Hepatocyte (in vitro differentiated cells): ENCODE data around the gene RPH3AL. TPM values are rescaled to one million over a fixed set of nuclear protein-coding genes. Genes with fewer than 3 reads are reported as not detected.
"Not testable (repeated sequence)": the region's sequence is repeated elsewhere in the genome, so short reads cannot be mapped to it uniquely, and the experiment has no call there.

Source experiments
- DNase-seq: peaks from one replicate; pipeline ENCODE4 v3.0.0-alpha.2; 2016; ENCODE audit warnings: low spot score
- H2AFZ ChIP-seq: fragments of 200-600 bp; sonication (generic); 2 replicates; pipeline ENCODE4 v1.6.0; 2016; ENCODE audit warnings: antibody characterized with exemption, mild to moderate bottlenecking
- H3K27ac ChIP-seq: fragments of 200-600 bp; sonication (generic); 2 replicates; pipeline ENCODE4 v1.5.1; 2016; ENCODE audit warnings: mild to moderate bottlenecking
- H3K27me3 ChIP-seq: fragments of 200-600 bp; sonication (generic); 2 replicates; pipeline ENCODE4 v1.6.1; 2016
- H3K36me3 ChIP-seq: fragments of 200-600 bp; sonication (generic); replicated peaks from 2 replicates; pipeline ENCODE4 v1.5.1; 2016; ENCODE audit warnings: low read depth; ENCODE audit not compliant: insufficient read depth
- H3K4me1 ChIP-seq: fragments of 200-600 bp; sonication (generic); 2 replicates; pipeline ENCODE4 v1.5.1; 2016; ENCODE audit warnings: mild to moderate bottlenecking, moderate library complexity; ENCODE audit not compliant: insufficient read depth
- H3K4me2 ChIP-seq: fragments of 200-600 bp; sonication (generic); 2 replicates; pipeline ENCODE4 v1.6.0; 2016
- H3K4me3 ChIP-seq: fragments of 200-600 bp; sonication (generic); 2 replicates; pipeline ENCODE4 v1.5.1; 2016; ENCODE audit warnings: mild to moderate bottlenecking
- H3K79me2 ChIP-seq: fragments of 200-600 bp; sonication (generic); 2 replicates; pipeline ENCODE4 v1.6.0; 2017; ENCODE audit warnings: mild to moderate bottlenecking
- H3K9me2 ChIP-seq: fragments of 200-600 bp; sonication (generic); replicated peaks from 2 replicates; pipeline ENCODE4 v1.6.0; 2017; ENCODE audit warnings: mild to moderate bottlenecking; ENCODE audit not compliant: insufficient read depth
- H3K9me3 ChIP-seq: fragments of 200-600 bp; sonication (generic); 2 replicates; pipeline ENCODE4 v1.5.1; 2016; ENCODE audit warnings: low read depth, mild to moderate bottlenecking
- H4K20me1 ChIP-seq: fragments of 200-600 bp; sonication (generic); 2 replicates; pipeline ENCODE4 v1.6.0; 2016; ENCODE audit warnings: mild to moderate bottlenecking; ENCODE audit not compliant: insufficient read depth, poor library complexity, severe bottlenecking
- EZH2 ChIP-seq: fragments of 200-600 bp; sonication (generic); IDR thresholded peaks from 2 replicates; pipeline ENCODE4 v1.6.1; 2016; ENCODE audit warnings: antibody characterized with exemption, mild to moderate bottlenecking, borderline replicate concordance
- EZH2phosphoT487 ChIP-seq: fragments of 200-600 bp; sonication (generic); IDR thresholded peaks from one replicate; pipeline ENCODE4 v1.6.1; 2018; ENCODE audit warnings: antibody characterized with exemption, mild to moderate bottlenecking, low read depth, moderate library complexity; ENCODE audit not compliant: unreplicated experiment, severe bottlenecking
- WGBS: methylation state at CpG from one replicate; pipeline ENCODE4 v1.1.6; 2016; ENCODE audit warnings: low lambda C conversion rate; ENCODE audit errors: missing lambda C conversion rate; 5-methylcytosine and 5-hydroxymethylcytosine counted together
- polyA plus RNA-seq: library from polyadenylated mRNA; unstranded; fragments of >200 nt; fragmentation: Nextera tagmentation; extraction: Ambion mirVana; gene quantifications from 2 replicates; pipeline ENCODE4 v1.2.1, GENCODE V29; 2016
- total RNA-seq: library from RNA; depleted of rRNA; stranded (reverse); fragments of >200 nt; gene quantifications from 2 replicates; pipeline ENCODE4 v1.2.3, GENCODE V29; 2014
- TF ChIP-seq, protein P1 (sequence below): fragments of 200-600 bp; sonication (generic); IDR thresholded peaks from 2 replicates; pipeline ENCODE4 v1.5.1; 2016; ENCODE audit warnings: antibody characterized with exemption, mild to moderate bottlenecking; ENCODE audit not compliant: poor library complexity

Gene RPH3AL
- total and polyA plus RNA-seq, 2 experiments from 2014 or later: 7.0 to 7.6 TPM

DNA sequence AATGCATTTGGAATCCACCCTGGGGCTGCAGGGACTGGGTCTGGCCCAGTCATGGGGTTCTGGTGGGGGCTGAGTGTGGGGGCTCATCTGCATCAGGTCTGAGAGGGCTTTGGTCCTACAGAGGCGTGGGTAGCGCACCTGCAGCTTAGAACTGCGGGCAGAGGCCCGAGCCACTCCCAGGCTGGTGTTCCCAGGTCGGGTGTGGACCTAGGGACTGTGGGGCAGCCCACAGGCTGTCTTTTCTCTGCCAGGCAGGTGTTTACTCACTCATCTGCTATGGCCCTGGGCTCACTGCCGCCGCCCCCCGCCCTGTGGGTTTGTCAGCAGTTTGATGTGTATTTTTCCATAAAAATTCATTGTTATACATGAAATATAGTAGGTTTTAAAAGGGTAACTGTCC lies 144.2 kb downstream of the RPH3AL start:
- Histone ChIP-seq H3K4me1 (no peaks in the 10 kb centered on the region), H3K9me3 (no peaks in the 10 kb centered on the region), H3K27ac (no peak overlapping the region), H3K27me3 (no peaks in the 10 kb centered on the region), H3K79me2 (no peaks in the 10 kb centered on the region), H3K9me2 (no peaks in the 10 kb centered on the region), H3K4me2 (no peak overlapping the region), H3K36me3 (no peaks in the 10 kb centered on the region), H3K4me3 (no peak overlapping the region), H4K20me1 (no peaks in the 10 kb centered on the region), H2AFZ (no peak overlapping the region)
- 93% methylated on average over 8 of the region's 8 CpGs for WGBS
- TF ChIP-seq EZH2phosphoT487 (no peak), EZH2 (no peak)
- TF ChIP-seq, protein P1, sequence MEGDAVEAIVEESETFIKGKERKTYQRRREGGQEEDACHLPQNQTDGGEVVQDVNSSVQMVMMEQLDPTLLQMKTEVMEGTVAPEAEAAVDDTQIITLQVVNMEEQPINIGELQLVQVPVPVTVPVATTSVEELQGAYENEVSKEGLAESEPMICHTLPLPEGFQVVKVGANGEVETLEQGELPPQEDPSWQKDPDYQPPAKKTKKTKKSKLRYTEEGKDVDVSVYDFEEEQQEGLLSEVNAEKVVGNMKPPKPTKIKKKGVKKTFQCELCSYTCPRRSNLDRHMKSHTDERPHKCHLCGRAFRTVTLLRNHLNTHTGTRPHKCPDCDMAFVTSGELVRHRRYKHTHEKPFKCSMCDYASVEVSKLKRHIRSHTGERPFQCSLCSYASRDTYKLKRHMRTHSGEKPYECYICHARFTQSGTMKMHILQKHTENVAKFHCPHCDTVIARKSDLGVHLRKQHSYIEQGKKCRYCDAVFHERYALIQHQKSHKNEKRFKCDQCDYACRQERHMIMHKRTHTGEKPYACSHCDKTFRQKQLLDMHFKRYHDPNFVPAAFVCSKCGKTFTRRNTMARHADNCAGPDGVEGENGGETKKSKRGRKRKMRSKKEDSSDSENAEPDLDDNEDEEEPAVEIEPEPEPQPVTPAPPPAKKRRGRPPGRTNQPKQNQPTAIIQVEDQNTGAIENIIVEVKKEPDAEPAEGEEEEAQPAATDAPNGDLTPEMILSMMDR: no peak
- DNase-seq: no peak

DNA sequence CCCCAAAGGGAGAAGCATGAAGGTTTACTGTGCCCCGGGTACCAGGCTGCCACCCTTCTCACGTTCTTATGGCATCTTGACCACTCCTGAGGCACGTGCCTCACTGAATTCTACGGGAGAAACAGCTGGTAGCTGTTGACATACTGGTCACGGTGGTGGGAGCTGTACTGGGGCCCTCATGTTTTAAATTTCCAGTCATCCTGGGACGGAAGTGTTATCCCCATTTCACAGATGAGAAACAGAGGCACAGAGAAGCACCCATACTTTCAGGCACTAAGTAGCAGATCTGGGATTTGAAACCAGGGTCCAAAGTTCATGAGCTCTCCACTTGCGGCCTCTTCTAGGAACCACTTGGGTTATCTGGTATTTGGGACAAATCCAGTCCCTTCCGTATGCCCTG lies 144.8 kb downstream of the RPH3AL start:
- Histone ChIP-seq H3K4me2 (no peak overlapping the region), H3K36me3 (no peaks in the 10 kb centered on the region)
- 91% methylated on average over 8 of the region's 8 CpGs for WGBS

DNA sequence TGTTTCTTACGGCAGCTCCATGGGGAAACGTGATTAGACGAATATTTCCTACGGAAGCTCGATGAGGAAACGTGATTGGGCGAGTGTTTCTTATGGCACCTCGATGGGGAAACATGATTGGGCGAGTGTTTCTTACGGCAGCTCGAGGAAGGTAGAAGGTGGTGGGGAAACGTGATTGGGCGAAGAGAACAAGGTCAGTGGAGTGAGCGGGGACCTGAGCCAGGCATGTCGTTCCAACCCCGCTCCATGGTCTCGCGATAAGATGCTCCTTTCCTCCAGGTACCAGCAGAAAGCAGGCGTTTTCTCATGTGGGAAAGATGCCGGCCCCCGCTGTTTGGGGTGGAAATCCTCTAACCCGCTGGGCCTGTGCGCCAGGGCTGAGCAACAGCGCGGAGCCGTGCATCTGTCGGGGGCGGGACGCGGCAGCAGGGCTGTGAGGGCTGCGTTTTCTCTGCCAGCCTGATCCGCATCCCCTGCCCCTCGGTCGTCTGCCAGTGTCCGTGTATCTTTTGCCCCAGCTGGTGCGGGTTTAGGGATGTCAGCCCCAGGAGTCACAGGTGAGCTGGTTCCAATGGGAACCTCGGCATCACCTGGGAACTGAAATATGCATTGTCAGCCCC lies 145.6 kb downstream of the RPH3AL start:
- Histone ChIP-seq H3K79me2 (no peaks in the 10 kb centered on the region), H3K9me2 (no peaks in the 10 kb centered on the region), H3K4me2 (no peak overlapping the region), H3K9me3 (no peaks in the 10 kb centered on the region), H3K4me3 (no peak overlapping the region), H3K27ac (no peak overlapping the region), H3K36me3 (no peaks in the 10 kb centered on the region), H3K4me1 (no peaks in the 10 kb centered on the region), H4K20me1 (no peaks in the 10 kb centered on the region), H2AFZ (no peak overlapping the region), H3K27me3 (no peaks in the 10 kb centered on the region)
- TF ChIP-seq EZH2phosphoT487 (no peak), EZH2 (no peak)
- TF ChIP-seq, protein P1: no peak
- WGBS: 97% methylated on average over 37 of the region's 37 CpGs
- no peak for DNase-seq

More for the DNA sequence above, 144.8 kb downstream of the RPH3AL start:
- no peaks in the 10 kb centered on the region for H3K9me3 ChIP-seq
- no peak overlapping the region for H2AFZ ChIP-seq
- no peaks in the 10 kb centered on the region for H3K79me2 ChIP-seq
- no peaks in the 10 kb centered on the region for H3K4me1 ChIP-seq
- no peak for DNase-seq
- H3K27ac ChIP-seq: no peak overlapping the region
- no peaks in the 10 kb centered on the region for H4K20me1 ChIP-seq
- TF ChIP-seq EZH2phosphoT487 (no peak), EZH2 (no peak)
- TF ChIP-seq, protein P1: no peak
- H3K9me2 ChIP-seq: no peaks in the 10 kb centered on the region
- no peaks in the 10 kb centered on the region for H3K27me3 ChIP-seq
- H3K4me3 ChIP-seq: no peak overlapping the region

DNA sequence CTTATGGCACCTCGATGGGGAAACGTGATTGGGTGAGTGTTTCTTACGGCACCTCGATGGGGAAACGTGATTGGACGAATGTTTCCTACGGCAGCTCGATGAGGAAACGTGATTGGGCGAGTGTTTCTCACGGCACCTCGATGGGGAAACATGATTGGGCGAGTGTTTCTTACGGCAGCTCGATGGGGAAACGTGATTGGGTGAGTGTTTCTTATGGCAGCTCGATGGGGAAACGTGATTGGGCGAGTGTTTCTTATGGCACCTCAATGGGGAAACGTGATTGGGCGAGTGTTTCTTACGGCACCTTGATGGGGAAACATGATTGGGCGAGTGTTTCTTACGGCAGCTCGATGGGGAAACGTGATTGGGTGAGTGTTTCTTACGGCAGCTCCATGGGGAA lies 146.1 kb downstream of the RPH3AL start:
- WGBS: 98% methylated on average over 16 of the region's 27 CpGs
- H3K27ac ChIP-seq, H3K4me1 ChIP-seq, H3K79me2 ChIP-seq, H4K20me1 ChIP-seq, DNase-seq, H3K4me3 ChIP-seq, H3K36me3 ChIP-seq, H3K27me3 ChIP-seq, H3K9me3 ChIP-seq, H3K4me2 ChIP-seq, H3K9me2 ChIP-seq, H2AFZ ChIP-seq: not testable (repeated sequence)
